Cardiac fibroblast (primary cell): ENCODE measurements around the gene TTC21A.

ENCODE experiments used
- DNase-seq, 2 donors: peaks; one replicate each; pipeline versions ENCODE4 v3.0.0 to v3.0.0-alpha.2; 2010; ENCODE audit warnings: low read depth in 2 of 2
- H3K4me3 ChIP-seq, 2 donors: replicated peaks in 1 of 2; 1 replicate in 1 of 2; 2 replicates in 1 of 2; pipeline ENCODE4 v1.5.1; 2011; ENCODE audit warnings: low read depth in 2 of 2, low read length in 2 of 2, mild to moderate bottlenecking in 2 of 2, moderate library complexity in 1 of 2
- CTCF ChIP-seq: IDR thresholded peaks from one replicate; pipeline ENCODE4 v1.5.1; 2011; ENCODE audit warnings: low read depth, mild to moderate bottlenecking, low read length, inconsistent platforms

The TTC21A gene

DNA sequence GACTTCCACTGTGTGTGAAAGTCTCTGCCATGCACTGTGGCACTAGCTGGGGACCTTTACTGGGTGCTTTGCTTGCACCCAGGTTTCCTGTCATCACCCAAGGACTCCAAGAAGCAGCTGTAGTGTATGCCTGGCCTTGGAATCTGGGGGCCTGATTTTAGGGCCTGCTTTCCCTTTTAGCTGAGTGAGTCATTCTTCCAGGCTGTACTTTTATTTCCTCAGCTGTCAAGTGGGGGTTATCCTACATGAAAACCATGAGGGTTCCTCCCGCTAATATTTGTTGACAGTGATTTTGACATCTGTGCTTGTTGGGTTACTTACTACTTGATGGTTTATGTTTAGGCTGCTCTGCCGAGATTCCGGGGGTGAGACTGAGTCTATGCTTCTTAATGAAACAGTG, 18.6 kb upstream of the TTC21A start:
- TF ChIP-seq CTCF: no peak
- no peak overlapping the region for H3K4me3 ChIP-seq
- peak in 1 of 2 donors; percentile 26 for DNase-seq

- H3K4me3 ChIP-seq: no peak overlapping the region
- peak in 1 of 2 donors; percentile 29 for DNase-seq
- TF ChIP-seq CTCF: no peak
Observed at GRCh38 chr3:39090922-39091321, 16.6 kb upstream of the TTC21A start.

DNA sequence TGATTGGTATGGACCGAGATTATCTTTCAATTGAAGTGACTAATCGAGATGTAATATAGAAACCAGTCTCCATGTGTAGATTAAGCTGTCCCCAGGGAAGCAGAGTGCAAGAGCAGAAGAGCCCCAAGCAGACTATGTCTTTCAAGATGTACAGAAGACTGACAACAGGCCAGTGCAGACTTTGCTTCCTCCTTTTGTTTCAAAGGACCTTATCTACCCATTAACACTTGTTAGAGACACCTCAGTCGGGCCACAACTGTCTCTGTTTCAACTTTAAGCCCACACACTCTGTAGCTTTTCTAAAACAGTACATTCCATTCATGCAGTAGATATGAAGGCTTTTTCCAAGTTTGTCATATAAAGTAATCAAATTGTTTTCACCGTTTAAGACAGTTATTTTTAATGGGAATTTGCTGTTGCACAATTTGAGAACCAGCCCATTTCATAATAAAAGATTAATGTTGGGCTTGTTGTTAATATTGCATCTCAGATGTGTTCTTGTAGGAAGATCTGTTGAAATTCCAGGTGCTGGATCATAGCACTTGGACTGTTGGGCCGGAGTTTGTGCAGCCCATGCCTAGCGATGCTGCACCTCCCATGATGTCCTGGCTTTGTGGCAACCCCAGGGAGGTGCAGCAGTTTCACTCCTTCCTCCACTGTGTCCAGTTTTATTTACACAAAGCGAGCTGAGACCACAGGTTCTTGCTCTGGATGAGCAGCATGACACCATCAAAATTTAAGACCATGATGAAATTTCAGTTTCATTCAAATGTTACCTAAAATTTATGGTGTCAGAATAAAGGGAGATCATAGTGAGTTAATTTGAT, 12.4 kb upstream of the TTC21A start:
- TF ChIP-seq CTCF: no peak
- DNase-seq: no peak
- no peak overlapping the region for H3K4me3 ChIP-seq

GRCh38 chr3:39095778-39096177, 11.7 kb upstream of the TTC21A start:
- no peak overlapping the region for H3K4me3 ChIP-seq
- no peak for TF ChIP-seq CTCF
- no peak for DNase-seq

DNA sequence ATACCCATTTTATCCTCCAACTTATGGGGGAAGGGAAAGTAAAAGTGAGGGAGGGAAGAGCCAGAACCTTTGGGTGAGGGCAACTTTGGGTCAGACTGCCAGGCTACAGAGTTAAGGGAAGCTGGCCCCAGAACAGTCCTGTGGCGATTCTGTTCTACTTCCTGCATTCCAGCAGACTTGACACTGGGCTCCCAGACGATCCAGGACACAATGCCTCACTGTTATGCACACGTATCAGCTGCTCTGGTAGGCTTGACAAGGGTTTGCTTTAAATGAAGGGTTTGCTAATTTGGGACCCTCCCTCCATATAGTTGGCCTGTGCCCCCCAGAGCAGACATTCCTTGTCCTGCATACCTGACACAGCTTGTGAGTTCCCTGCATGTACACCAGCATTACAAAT, 10.7 kb upstream of the TTC21A start:
- DNase-seq: peak; percentile 16 to 42
- no peak overlapping the region for H3K4me3 ChIP-seq
- no peak for TF ChIP-seq CTCF

GRCh38 chr3:39097716-39098472, 9.6 kb upstream of the TTC21A start:
- DNase-seq: no peak
- no peak overlapping the region for H3K4me3 ChIP-seq
- TF ChIP-seq CTCF: no peak
